Measurements from ENCODE around the gene C3orf20. TPM values are rescaled to one million over a fixed set of nuclear protein-coding genes. Genes with fewer than 3 reads are reported as not detected.

The C3orf20 gene
- total RNA-seq, 1 donor from 2014 or later: 0.13 TPM

GRCh38 chr3:14706096-14706495 is 31.2 kb downstream of the C3orf20 start:
- Histone ChIP-seq H3K36me3 (ENCODE audit: control insufficient read depth, insufficient read depth, low read length) (no peaks in the 10 kb centered on the region), H3K27me3 (ENCODE audit: control insufficient read depth, insufficient read depth, low read length) (no peaks in the 10 kb centered on the region), H3K4me3 (ENCODE audit: low read depth, low read length) (no peak overlapping the region)
- no peak for DNase-seq (ENCODE audit: low read depth)
- TF ChIP-seq, protein P1, sequence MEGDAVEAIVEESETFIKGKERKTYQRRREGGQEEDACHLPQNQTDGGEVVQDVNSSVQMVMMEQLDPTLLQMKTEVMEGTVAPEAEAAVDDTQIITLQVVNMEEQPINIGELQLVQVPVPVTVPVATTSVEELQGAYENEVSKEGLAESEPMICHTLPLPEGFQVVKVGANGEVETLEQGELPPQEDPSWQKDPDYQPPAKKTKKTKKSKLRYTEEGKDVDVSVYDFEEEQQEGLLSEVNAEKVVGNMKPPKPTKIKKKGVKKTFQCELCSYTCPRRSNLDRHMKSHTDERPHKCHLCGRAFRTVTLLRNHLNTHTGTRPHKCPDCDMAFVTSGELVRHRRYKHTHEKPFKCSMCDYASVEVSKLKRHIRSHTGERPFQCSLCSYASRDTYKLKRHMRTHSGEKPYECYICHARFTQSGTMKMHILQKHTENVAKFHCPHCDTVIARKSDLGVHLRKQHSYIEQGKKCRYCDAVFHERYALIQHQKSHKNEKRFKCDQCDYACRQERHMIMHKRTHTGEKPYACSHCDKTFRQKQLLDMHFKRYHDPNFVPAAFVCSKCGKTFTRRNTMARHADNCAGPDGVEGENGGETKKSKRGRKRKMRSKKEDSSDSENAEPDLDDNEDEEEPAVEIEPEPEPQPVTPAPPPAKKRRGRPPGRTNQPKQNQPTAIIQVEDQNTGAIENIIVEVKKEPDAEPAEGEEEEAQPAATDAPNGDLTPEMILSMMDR (IDR thresholded peaks at IDR 0.05; ENCODE audit: insufficient read depth, low read length, poor library complexity, severe bottlenecking): no peak

DNA sequence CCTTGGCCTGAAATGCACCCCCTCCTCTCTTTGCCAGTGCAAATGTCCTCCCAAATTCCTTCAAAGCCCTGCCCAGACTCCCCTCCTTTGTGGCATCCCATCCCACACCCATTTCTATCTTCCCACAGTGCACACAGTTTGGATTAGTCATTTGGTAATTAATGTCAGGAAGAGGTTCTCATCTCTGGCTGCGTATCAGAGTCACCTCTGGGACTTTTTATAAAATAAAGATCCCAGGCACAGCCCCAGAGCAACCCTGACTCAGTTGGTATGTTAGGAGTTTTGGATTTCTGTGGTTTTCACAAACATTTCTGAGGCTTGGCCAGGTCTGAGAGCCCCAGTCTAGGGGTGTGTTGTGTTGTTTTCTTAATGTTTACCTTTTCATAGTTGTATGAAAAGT is 41.6 kb downstream of the C3orf20 start:
- Histone ChIP-seq H3K36me3 (ENCODE audit: control insufficient read depth, insufficient read depth, low read length) (no peaks in the 10 kb centered on the region), H3K27me3 (ENCODE audit: control insufficient read depth, insufficient read depth, low read length) (no peaks in the 10 kb centered on the region), H3K4me3 (ENCODE audit: low read depth, low read length) (no peak overlapping the region)
- TF ChIP-seq, protein P1 (IDR thresholded peaks at IDR 0.05; ENCODE audit: insufficient read depth, low read length, poor library complexity, severe bottlenecking): no peak
- DNase-seq (ENCODE audit: low read depth): no peak

DNA sequence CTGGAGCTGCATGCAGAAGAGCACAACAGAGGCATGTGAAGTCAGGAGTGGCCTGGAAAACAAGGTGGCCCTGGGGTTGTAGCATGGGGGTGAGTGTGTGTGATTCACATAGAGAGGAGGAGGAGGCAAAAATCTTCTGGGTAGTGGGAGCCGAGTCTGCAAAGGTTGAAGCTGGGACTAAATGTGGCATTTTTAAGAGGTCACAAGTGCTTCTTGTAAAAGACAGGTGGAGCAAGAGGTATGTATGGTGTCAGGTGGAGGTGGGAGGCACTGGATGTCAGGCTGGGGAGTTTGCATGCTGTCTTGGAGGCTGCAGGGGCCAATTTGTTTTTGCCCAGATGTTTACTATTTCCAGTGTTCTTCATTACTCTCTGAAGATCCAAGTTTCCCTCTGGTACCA is 42.4 kb downstream of the C3orf20 start:
- TF ChIP-seq, protein P1 (IDR thresholded peaks at IDR 0.05; ENCODE audit: insufficient read depth, low read length, poor library complexity, severe bottlenecking): no peak
- DNase-seq (ENCODE audit: low read depth): no peak

DNA sequence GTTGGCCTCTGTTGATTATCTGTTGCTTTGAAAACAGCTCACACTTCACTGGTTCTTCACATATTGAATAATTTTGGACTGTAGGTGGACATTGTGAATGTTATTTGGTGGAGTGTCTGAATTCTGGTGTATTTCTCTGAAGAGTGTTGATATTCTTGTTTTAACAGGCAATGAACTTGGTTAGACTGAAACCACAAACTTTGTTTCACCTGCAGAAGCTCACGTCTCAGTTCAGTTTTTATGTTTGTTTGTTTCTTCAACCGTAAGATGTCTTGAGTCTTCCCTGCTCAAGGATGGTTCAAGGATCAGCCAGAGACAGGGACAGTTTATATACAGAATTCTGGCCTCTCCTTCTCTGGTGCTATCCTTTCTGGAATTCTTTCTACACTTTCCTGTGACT is 43.6 kb downstream of the C3orf20 start:
- TF ChIP-seq, protein P1 (IDR thresholded peaks at IDR 0.05; ENCODE audit: insufficient read depth, low read length, poor library complexity, severe bottlenecking): no peak
- H3K27me3 ChIP-seq (ENCODE audit: control insufficient read depth, insufficient read depth, low read length): no peaks in the 10 kb centered on the region
- H3K4me3 ChIP-seq (ENCODE audit: low read depth, low read length): no peak overlapping the region
- H3K36me3 ChIP-seq (ENCODE audit: control insufficient read depth, insufficient read depth, low read length): no peaks in the 10 kb centered on the region
- DNase-seq (ENCODE audit: low read depth): no peak

More for the DNA sequence above, 42.4 kb downstream of the C3orf20 start:
- no peaks in the 10 kb centered on the region for H3K36me3 ChIP-seq (ENCODE audit: control insufficient read depth, insufficient read depth, low read length)
- no peak overlapping the region for H3K4me3 ChIP-seq (ENCODE audit: low read depth, low read length)
- H3K27me3 ChIP-seq (ENCODE audit: control insufficient read depth, insufficient read depth, low read length): no peaks in the 10 kb centered on the region

DNA sequence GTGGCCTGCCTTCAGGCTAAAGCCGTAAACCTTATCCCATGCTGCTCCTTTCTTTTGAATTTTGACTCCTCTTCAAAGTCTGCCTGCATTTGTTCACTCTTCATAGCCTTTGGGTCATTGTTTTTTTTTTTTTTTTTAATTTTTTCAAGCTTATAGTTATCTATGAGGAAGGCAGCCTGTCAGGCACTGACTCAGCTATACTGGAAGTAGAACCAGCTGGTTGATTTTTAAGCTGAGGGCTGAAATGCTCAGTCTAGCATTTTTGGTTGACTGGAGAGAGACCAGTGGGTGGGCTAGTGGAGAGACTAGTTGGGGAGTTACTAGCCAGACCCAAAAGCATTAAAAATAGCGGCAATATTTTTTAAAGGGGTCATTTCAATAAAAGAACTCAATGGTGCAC is 44.1 kb downstream of the C3orf20 start:
- no peak for DNase-seq (ENCODE audit: low read depth)

More for the DNA sequence above, 44.1 kb downstream of the C3orf20 start:
- no peaks in the 10 kb centered on the region for H3K36me3 ChIP-seq (ENCODE audit: control insufficient read depth, insufficient read depth, low read length)
- TF ChIP-seq, protein P1 (IDR thresholded peaks at IDR 0.05; ENCODE audit: insufficient read depth, low read length, poor library complexity, severe bottlenecking): no peak
- no peaks in the 10 kb centered on the region for H3K27me3 ChIP-seq (ENCODE audit: control insufficient read depth, insufficient read depth, low read length)
- H3K4me3 ChIP-seq (ENCODE audit: low read depth, low read length): no peak overlapping the region

Data from kidney epithelial cell (primary cell).